ENCODE data around the gene EREG.
A peak's percentile ranks its signal among the peaks of the same experiment; 100 is the strongest.

The EREG gene

DNA sequence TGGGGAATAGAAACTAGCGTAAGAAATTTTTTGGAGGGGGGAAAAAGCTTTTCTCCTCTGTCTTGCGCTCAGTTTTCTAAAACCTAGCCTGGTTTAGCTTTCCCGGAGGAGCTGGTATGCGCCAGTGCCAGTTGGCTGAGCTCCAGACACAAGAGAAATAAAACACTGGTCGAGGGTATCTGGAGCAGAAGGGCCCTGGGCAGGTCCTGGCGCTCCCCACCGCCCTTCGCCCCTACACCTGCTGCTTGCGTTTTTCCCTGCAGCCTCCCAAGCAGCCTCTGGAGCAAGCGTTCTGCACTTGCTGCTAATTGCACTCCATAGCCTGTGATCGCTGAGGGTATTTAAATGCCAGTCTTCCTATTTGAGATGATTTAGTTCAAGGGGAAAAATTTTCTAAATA is 816 bp downstream of the EREG start:
- TF ChIP-seq, protein P1, sequence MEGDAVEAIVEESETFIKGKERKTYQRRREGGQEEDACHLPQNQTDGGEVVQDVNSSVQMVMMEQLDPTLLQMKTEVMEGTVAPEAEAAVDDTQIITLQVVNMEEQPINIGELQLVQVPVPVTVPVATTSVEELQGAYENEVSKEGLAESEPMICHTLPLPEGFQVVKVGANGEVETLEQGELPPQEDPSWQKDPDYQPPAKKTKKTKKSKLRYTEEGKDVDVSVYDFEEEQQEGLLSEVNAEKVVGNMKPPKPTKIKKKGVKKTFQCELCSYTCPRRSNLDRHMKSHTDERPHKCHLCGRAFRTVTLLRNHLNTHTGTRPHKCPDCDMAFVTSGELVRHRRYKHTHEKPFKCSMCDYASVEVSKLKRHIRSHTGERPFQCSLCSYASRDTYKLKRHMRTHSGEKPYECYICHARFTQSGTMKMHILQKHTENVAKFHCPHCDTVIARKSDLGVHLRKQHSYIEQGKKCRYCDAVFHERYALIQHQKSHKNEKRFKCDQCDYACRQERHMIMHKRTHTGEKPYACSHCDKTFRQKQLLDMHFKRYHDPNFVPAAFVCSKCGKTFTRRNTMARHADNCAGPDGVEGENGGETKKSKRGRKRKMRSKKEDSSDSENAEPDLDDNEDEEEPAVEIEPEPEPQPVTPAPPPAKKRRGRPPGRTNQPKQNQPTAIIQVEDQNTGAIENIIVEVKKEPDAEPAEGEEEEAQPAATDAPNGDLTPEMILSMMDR (conservative IDR thresholded peaks at IDR 0.05; ENCODE audit: low read length), result no peak

GRCh38 chr4:74366367-74366911 is 1.5 kb downstream of the EREG start:
- no peak for DNase-seq (ENCODE audit: low read depth)
- TF ChIP-seq, protein P1 (conservative IDR thresholded peaks at IDR 0.05; ENCODE audit: low read length), result no peak
- no peak overlapping the region for H3K4me3 ChIP-seq (ENCODE audit: low read length)

More for the DNA sequence above, 816 bp downstream of the EREG start:
- DNase-seq (ENCODE audit: low read depth), result no peak
- H3K4me3 ChIP-seq (ENCODE audit: low read length), result no peak overlapping the region

DNA sequence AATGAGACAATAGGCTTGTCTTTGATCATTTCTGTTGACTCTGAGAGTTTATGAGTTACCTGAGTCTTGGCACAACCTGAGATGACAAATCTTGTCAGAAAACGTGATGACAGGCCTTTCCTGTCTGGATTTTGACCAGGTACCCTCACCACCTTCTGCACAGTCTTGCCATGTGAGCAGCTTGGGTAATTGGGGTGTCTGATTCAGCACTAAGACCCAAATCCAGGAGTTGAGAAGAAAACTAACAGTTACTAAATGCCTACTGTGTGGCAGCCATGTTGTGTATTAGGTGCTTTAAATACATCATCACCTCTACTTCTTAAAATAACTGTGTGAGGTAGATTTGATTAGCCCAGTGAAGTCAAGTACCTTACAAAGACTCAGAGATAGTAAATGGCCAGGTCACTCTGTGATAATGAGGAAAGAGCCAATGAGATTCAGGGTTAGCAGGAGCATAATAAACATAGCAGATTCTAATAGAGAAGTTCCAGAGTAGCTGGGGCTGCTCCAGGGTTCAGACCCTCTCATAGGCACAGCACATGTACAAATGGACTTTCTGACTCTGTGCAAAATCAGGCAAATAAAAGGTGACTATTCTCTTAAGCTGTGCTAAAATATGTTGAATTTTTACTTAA is 2.8 kb downstream of the EREG start:
- no peak overlapping the region for H3K4me3 ChIP-seq (ENCODE audit: low read length)
- no peak for DNase-seq (ENCODE audit: low read depth)
- TF ChIP-seq, protein P1 (conservative IDR thresholded peaks at IDR 0.05; ENCODE audit: low read length), result no peak

- DNase-seq (ENCODE audit: low read depth), result no peak
- TF ChIP-seq, protein P1 (conservative IDR thresholded peaks at IDR 0.05; ENCODE audit: low read length), result no peak
- no peak overlapping the region for H3K4me3 ChIP-seq (ENCODE audit: low read length)
Measured at GRCh38 chr4:74368596-74368995, 3.7 kb downstream of the EREG start.

DNA sequence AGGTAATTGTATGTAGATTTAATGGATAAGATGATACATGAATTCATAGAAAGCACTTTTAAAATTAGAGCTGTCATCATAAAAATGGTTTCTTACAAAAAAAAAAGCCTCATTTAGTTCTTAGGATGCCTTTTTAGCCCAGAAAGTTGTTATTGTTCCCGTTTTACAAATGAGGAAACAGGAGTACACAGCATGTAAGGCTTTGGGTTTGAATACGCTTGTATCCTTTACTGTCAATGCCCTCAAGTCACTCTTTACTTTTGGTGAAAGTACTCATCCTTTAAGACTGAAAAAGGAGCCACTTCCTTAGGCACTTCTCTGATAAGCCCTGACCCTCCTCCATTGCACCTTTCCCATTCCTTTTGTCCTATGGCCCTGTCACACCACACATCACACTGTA is 4.9 kb downstream of the EREG start:
- no peak overlapping the region for H3K4me3 ChIP-seq (ENCODE audit: low read length)
- TF ChIP-seq, protein P1 (conservative IDR thresholded peaks at IDR 0.05; ENCODE audit: low read length), result no peak
- no peak for DNase-seq (ENCODE audit: low read depth)

DNA sequence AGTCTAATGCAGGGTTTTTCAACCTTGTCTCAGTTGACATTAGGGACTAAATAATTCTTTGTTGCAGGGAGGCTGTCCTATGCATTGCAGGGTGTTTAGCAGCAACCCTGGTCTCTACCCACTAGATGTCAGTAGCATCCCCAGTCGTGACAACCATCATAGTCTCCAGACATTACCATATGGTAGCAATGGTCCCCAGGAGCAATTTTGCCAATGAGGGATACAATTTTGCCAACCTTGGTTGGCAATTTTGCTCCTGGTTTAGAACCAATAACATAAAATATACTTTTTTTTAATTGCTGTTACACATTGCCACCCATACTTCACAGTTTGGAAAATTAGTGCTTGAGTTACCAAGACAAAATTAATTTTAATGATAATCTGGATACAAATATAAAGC is 6.0 kb downstream of the EREG start:
- TF ChIP-seq, protein P1 (conservative IDR thresholded peaks at IDR 0.05; ENCODE audit: low read length), result peak; percentile 88
- no peak overlapping the region for H3K4me3 ChIP-seq (ENCODE audit: low read length)
- peak; percentile 44 for DNase-seq (ENCODE audit: low read depth)

GRCh38 chr4:74374128-74374527 is 9.2 kb downstream of the EREG start:
- no peak overlapping the region for H3K4me3 ChIP-seq (ENCODE audit: low read length)
- no peak for DNase-seq (ENCODE audit: low read depth)
- TF ChIP-seq, protein P1 (conservative IDR thresholded peaks at IDR 0.05; ENCODE audit: low read length), result no peak
